IMR-90 (cell line): Measurements from ENCODE around the gene DMXL1. TPM values are rescaled to one million over a fixed set of nuclear protein-coding genes. Genes with fewer than 3 reads are reported as not detected.

Experiments used
- ATAC-seq: fragments of 200-7000 bp; cut with Tn5 transposase; 2 replicates; pipeline ENCODE4 v1.9.1; 2020; ENCODE audit warnings: low read depth, mild to moderate bottlenecking, moderate library complexity
- BruUV-seq: library from RNA; stranded (reverse); fragments of 400-500 nt; replicated peaks from 2 replicates; lab custom pipeline; 2021; lab: Mats Ljungman, UMichigan
- CTCF ChIA-PET: fragments of 300-600 bp; formaldehyde crosslinking; extraction: SDS; loops from one replicate; lab custom pipeline; 2021; ENCODE audit warnings: antibody characterized with exemption; lab: Yijun Ruan, JAX
- POLR2A ChIA-PET: fragments of 300-600 bp; sonication (Branson Sonifier 250); formaldehyde crosslinking; loops from one replicate; lab custom pipeline; 2022; ENCODE audit warnings: antibody characterized with exemption; ENCODE audit not compliant: unreplicated experiment; lab: Charles Lee
- DNase-seq: peaks from one replicate; pipeline ENCODE4 v3.0.0; 2013
- H2AFZ ChIP-seq: replicated peaks from 2 replicates; pipeline ENCODE3; 2013; ENCODE audit warnings: low read length, mild to moderate bottlenecking; ENCODE audit not compliant: poor library complexity
- H2AK5ac ChIP-seq: 2 replicates; pipeline ENCODE4 v1.6.1; 2013; ENCODE audit warnings: low read depth, low read length, inconsistent platforms
- H2AK9ac ChIP-seq: replicated peaks from 2 replicates; pipeline ENCODE3; 2013; ENCODE audit warnings: mild to moderate bottlenecking, low read depth, low read length, moderate library complexity; ENCODE audit not compliant: poor library complexity
- H2BK120ac ChIP-seq: 2 replicates; pipeline ENCODE4 v1.6.1; 2013; ENCODE audit warnings: low read depth, low read length, inconsistent platforms
- H2BK15ac ChIP-seq: 3 replicates; pipeline ENCODE4 v1.6.1; 2013; ENCODE audit warnings: low read depth, low read length, inconsistent platforms
- H2BK20ac ChIP-seq: 2 replicates; pipeline ENCODE4 v1.6.1; 2013; ENCODE audit warnings: low read depth, mild to moderate bottlenecking, inconsistent platforms, low read length, moderate library complexity
- H2BK5ac ChIP-seq: 2 replicates; pipeline ENCODE4 v1.6.1; 2013; ENCODE audit warnings: mild to moderate bottlenecking, low read depth, low read length, inconsistent platforms; ENCODE audit not compliant: poor library complexity, severe bottlenecking
- H3K14ac ChIP-seq: replicated peaks from 2 replicates; pipeline ENCODE4 v1.6.1; 2013; ENCODE audit warnings: low read depth, low read length, inconsistent platforms
- H3K18ac ChIP-seq: 2 replicates; pipeline ENCODE4 v1.6.1; 2013; ENCODE audit warnings: low read depth, low read length, control low read depth
- H3K23ac ChIP-seq: 2 replicates; pipeline ENCODE4 v1.6.1; 2013; ENCODE audit warnings: low read depth, low read length, inconsistent platforms
- H3K27ac ChIP-seq: 2 replicates; pipeline ENCODE4 v1.5.1; 2013; ENCODE audit warnings: mild to moderate bottlenecking, control low read depth, low read length; ENCODE audit not compliant: insufficient read depth
- H3K27me3 ChIP-seq: 2 replicates; pipeline ENCODE4 v1.6.1; 2013; ENCODE audit warnings: low read length; ENCODE audit not compliant: control insufficient read depth, insufficient read depth
- H3K36me3 ChIP-seq: 2 replicates; pipeline ENCODE4 v1.6.1; 2013; ENCODE audit warnings: low read length, mixed read lengths; ENCODE audit not compliant: control insufficient read depth, insufficient read depth
- H3K4ac ChIP-seq: 2 replicates; pipeline ENCODE4 v1.6.1; 2013; ENCODE audit warnings: low read depth, low read length, inconsistent platforms
- H3K4me1 ChIP-seq: 2 replicates; pipeline ENCODE4 v1.6.1; 2013; ENCODE audit warnings: low read length, mixed read lengths; ENCODE audit not compliant: control insufficient read depth, insufficient read depth
- H3K4me2 ChIP-seq: 2 replicates; pipeline ENCODE4 v1.6.1; 2013; ENCODE audit warnings: low read depth, mild to moderate bottlenecking, control low read depth, low read length, moderate library complexity
- H3K4me3 ChIP-seq: 2 replicates; pipeline ENCODE4 v1.5.1; 2013; ENCODE audit warnings: low read depth, mild to moderate bottlenecking, control low read depth, low read length, moderate library complexity; ENCODE audit not compliant: insufficient read depth
- H3K56ac ChIP-seq: 2 replicates; pipeline ENCODE4 v1.6.1; 2013; ENCODE audit warnings: low read length, inconsistent platforms; ENCODE audit not compliant: insufficient read depth; ENCODE audit errors: extremely low read depth
- H3K79me1 ChIP-seq, 2 experiments: 2 replicates each; pipeline ENCODE4 v1.6.1; 2013; ENCODE audit warnings: low read length in 2 of 2, inconsistent platforms in 1 of 2, low read depth in 1 of 2
- H3K9ac ChIP-seq: 2 replicates; pipeline ENCODE4 v1.6.1; 2013; ENCODE audit warnings: low read depth, low read length, control low read depth
- H3K9me1 ChIP-seq: 2 replicates; pipeline ENCODE4 v1.6.1; 2013; ENCODE audit warnings: low read length, inconsistent platforms; ENCODE audit not compliant: insufficient read depth
- H3K9me3 ChIP-seq: 2 replicates; pipeline ENCODE4 v1.6.1; 2013; ENCODE audit warnings: low read length; ENCODE audit not compliant: control insufficient read depth, insufficient read depth
- H4K20me1 ChIP-seq: 2 replicates; pipeline ENCODE4 v1.6.1; 2013; ENCODE audit warnings: low read length, inconsistent platforms; ENCODE audit not compliant: insufficient read depth
- H4K5ac ChIP-seq: 2 replicates; pipeline ENCODE4 v1.6.1; 2013; ENCODE audit warnings: mild to moderate bottlenecking, low read depth, low read length, control low read depth
- H4K8ac ChIP-seq, 2 experiments: 2 replicates each; pipeline ENCODE4 v1.6.1; 2013; ENCODE audit warnings: low read depth in 2 of 2, low read length in 2 of 2, control low read depth in 1 of 2, inconsistent platforms in 1 of 2
- H4K91ac ChIP-seq: 2 replicates; pipeline ENCODE4 v1.6.1; 2013; ENCODE audit warnings: low read depth, low read length, inconsistent platforms; ENCODE audit not compliant: insufficient read depth
- BHLHE40 ChIP-seq: fragments of 150-350 bp; IDR thresholded peaks from 2 replicates; pipeline ENCODE4 v1.6.1; 2016; ENCODE audit warnings: mild to moderate bottlenecking, low read depth, low read length
- CEBPB ChIP-seq: IDR thresholded peaks from 2 replicates; pipeline ENCODE4 v1.6.1; 2012; ENCODE audit warnings: low read depth, low read length, improper control_type of control experiment
- CHD1 ChIP-seq: IDR thresholded peaks from 2 replicates; pipeline ENCODE4 v1.6.1; 2012; ENCODE audit warnings: low read depth, low read length, improper control_type of control experiment
- FOS ChIP-seq: fragments of 150-350 bp; IDR thresholded peaks from 2 replicates; pipeline ENCODE4 v1.6.1; 2016; ENCODE audit warnings: low read depth, low read length
- MAFK ChIP-seq: IDR thresholded peaks from 2 replicates; pipeline ENCODE4 v1.6.1; 2012; ENCODE audit warnings: low read depth, low read length, improper control_type of control experiment
- MAZ ChIP-seq: IDR thresholded peaks from 2 replicates; pipeline ENCODE4 v1.6.1; 2012; ENCODE audit warnings: low read depth, mild to moderate bottlenecking, low read length, improper control_type of control experiment, moderate library complexity, borderline replicate concordance
- MXI1 ChIP-seq: IDR thresholded peaks from 2 replicates; pipeline ENCODE4 v1.6.1; 2012; ENCODE audit warnings: low read depth, mild to moderate bottlenecking, low read length, moderate library complexity, borderline replicate concordance
- NFE2L2 ChIP-seq: fragments of 150-350 bp; IDR thresholded peaks from 2 replicates; pipeline ENCODE4 v1.6.1; 2016; ENCODE audit warnings: low read depth, mild to moderate bottlenecking, low read length
- POLR2A ChIP-seq: IDR thresholded peaks from 2 replicates; pipeline ENCODE4 v1.6.1; 2012; ENCODE audit warnings: mild to moderate bottlenecking, low read depth, low read length
- RAD21 ChIP-seq: IDR thresholded peaks from 2 replicates; pipeline ENCODE4 v1.6.1; 2012; ENCODE audit warnings: low read length, improper control_type of control experiment
- RCOR1 ChIP-seq: IDR thresholded peaks from 2 replicates; pipeline ENCODE4 v1.6.1; 2012; ENCODE audit warnings: mild to moderate bottlenecking, low read length, improper control_type of control experiment; ENCODE audit not compliant: insufficient replicate concordance
- RFX5 ChIP-seq: IDR thresholded peaks from 2 replicates; pipeline ENCODE4 v1.8.0; 2012; ENCODE audit warnings: low read depth, mild to moderate bottlenecking, low read length, moderate library complexity
- SMC3 ChIP-seq: fragments of 150-350 bp; IDR thresholded peaks from 2 replicates; pipeline ENCODE4 v1.6.1; 2016; ENCODE audit warnings: low read depth, mild to moderate bottlenecking, antibody characterized with exemption, low read length, moderate library complexity
- WGBS, 2 experiments: methylation state at CpG; one replicate each; pipeline versions ENCODE4 v1.1.5 to v1.1.7; 2013; ENCODE audit warnings: missing lambda C conversion rate in 2 of 2; ENCODE audit not compliant: insufficient read length in 1 of 2; ENCODE audit errors: extremely low coverage in 2 of 2; 5-methylcytosine and 5-hydroxymethylcytosine counted together
- dilution Hi-C: fragments of 300-500 bp; cut with HindIII; formaldehyde crosslinking; loops from one replicate; pipeline ENCODE4 v1.14.3; 2018; ENCODE audit warnings: low sequenced_read_pairs; ENCODE audit not compliant: unreplicated experiment
- in situ Hi-C: fragments of 300-500 bp; cut with MboI; formaldehyde crosslinking; loops from 3 replicates; pipeline ENCODE4 v1.14.3; 2019; ENCODE audit warnings: low sequenced_read_pairs, inconsistent platforms, mixed read lengths
- intact Hi-C: fragments of 100-400 bp; cut with micrococcal nuclease; formaldehyde crosslinking; loops from 2 replicates; pipeline ENCODE4 v1.10.0; 2022
- polyA plus RNA-seq, 3 experiments: library from polyadenylated mRNA; depleted of rRNA; stranded (reverse); fragments of >200 nt; gene quantifications; 2 replicates each; pipeline ENCODE4 v1.2.3, GENCODE V29; 2012; ENCODE audit warnings: low replicate concordance in 1 of 3
- total RNA-seq: library from RNA; depleted of rRNA; stranded (reverse); fragments of >200 nt; gene quantifications from 2 replicates; pipeline ENCODE4 v1.2.3, GENCODE V29; 2012
- TF ChIP-seq, protein P1 (sequence below): fragments of 150-350 bp; IDR thresholded peaks from 2 replicates; pipeline ENCODE4 v1.6.1; 2016; ENCODE audit warnings: low read depth, mild to moderate bottlenecking, low read length, moderate library complexity, borderline replicate concordance
- TF ChIP-seq, protein P2 (sequence below): conservative IDR thresholded peaks from 2 replicates; pipeline ENCODE4 v1.5.1; 2012; ENCODE audit warnings: mild to moderate bottlenecking, low read depth, low read length, improper control_type of control experiment
- TF ChIP-seq, protein P3 (sequence below): fragments of 150-350 bp; IDR thresholded peaks from 2 replicates; pipeline ENCODE4 v1.6.1; 2017; ENCODE audit warnings: mild to moderate bottlenecking, antibody characterized with exemption, low read length, low read depth

The DMXL1 gene
- total and polyA plus RNA-seq, 2 of the 4 experiments (the other 2 are of a cell fraction), result 8.1 to 21.5 TPM

DNA sequence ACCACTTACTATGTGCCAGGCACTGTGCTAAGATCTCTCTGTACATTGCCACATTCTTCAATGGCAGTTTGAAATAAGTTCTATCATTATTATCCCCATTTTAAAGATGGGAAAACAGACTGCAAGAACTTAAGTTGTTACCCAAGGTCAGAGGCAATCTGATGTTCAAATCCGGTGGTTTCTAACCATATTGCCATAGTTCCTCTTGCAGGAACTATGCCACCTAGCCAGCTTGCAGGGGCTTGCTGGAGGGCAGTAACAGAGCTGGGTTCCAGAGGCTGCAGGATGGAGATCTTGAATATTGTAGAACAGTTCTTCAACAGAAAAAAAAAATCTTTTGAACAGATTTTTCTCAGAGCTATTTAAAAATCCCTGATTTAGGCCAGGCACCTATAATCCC is 213.1 kb downstream of the DMXL1 start:
- Histone ChIP-seq H4K20me1 (no peaks in the 10 kb centered on the region), H3K14ac (no peak overlapping the region), H3K56ac (no peak overlapping the region), H4K91ac (no peak overlapping the region), H3K27me3 (no peaks in the 10 kb centered on the region), H2BK15ac (no peak overlapping the region), H2AK5ac (no peak overlapping the region), H3K9me1 (peaks cover 5% of the 10 kb centered on the region; the same call in 1 of the 2 replicates), H2AFZ (no peak overlapping the region), H3K18ac (no peak overlapping the region), H3K9ac (no peak overlapping the region), H3K4me1 (peaks cover 4% of the 10 kb centered on the region; the same call in 1 of the 2 replicates), H3K9me3 (no peaks in the 10 kb centered on the region), H3K23ac (no peak overlapping the region), H3K79me1 (peaks cover 19% of the 10 kb centered on the region in 2 experiments), H3K27ac (no peak overlapping the region), H3K4ac (no peak overlapping the region), H2AK9ac (no peak overlapping the region), H3K36me3 (0 out of 2 replicates have a peak, but pooled peaks cover 2% of the 10 kb centered on the region), H2BK120ac (no peak overlapping the region), H3K4me3 (no peak overlapping the region), H3K4me2 (no peak overlapping the region), H2BK20ac (no peak overlapping the region), H4K5ac (no peak overlapping the region), H4K8ac (no peak overlapping the region), H2BK5ac (no peak overlapping the region)
- ChIA-PET POLR2A (no interaction called here), CTCF (no interaction called here)
- ATAC-seq, result no peak
- no TSS peak for BruUV-seq
- no peak for TF ChIP-seq FOS
- no peak for TF ChIP-seq POLR2A
- TF ChIP-seq RAD21, result no peak
- TF ChIP-seq MAFK, result no peak
- TF ChIP-seq, protein P1, sequence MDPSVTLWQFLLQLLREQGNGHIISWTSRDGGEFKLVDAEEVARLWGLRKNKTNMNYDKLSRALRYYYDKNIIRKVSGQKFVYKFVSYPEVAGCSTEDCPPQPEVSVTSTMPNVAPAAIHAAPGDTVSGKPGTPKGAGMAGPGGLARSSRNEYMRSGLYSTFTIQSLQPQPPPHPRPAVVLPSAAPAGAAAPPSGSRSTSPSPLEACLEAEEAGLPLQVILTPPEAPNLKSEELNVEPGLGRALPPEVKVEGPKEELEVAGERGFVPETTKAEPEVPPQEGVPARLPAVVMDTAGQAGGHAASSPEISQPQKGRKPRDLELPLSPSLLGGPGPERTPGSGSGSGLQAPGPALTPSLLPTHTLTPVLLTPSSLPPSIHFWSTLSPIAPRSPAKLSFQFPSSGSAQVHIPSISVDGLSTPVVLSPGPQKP, result no peak
- TF ChIP-seq BHLHE40, result no peak
- no peak for TF ChIP-seq RCOR1
- TF ChIP-seq SMC3, result no peak
- no peak for TF ChIP-seq MAZ
- TF ChIP-seq CEBPB, result no peak
- no peak for TF ChIP-seq NFE2L2
- no peak for TF ChIP-seq CHD1
- TF ChIP-seq, protein P2, sequence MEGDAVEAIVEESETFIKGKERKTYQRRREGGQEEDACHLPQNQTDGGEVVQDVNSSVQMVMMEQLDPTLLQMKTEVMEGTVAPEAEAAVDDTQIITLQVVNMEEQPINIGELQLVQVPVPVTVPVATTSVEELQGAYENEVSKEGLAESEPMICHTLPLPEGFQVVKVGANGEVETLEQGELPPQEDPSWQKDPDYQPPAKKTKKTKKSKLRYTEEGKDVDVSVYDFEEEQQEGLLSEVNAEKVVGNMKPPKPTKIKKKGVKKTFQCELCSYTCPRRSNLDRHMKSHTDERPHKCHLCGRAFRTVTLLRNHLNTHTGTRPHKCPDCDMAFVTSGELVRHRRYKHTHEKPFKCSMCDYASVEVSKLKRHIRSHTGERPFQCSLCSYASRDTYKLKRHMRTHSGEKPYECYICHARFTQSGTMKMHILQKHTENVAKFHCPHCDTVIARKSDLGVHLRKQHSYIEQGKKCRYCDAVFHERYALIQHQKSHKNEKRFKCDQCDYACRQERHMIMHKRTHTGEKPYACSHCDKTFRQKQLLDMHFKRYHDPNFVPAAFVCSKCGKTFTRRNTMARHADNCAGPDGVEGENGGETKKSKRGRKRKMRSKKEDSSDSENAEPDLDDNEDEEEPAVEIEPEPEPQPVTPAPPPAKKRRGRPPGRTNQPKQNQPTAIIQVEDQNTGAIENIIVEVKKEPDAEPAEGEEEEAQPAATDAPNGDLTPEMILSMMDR, result no peak
- TF ChIP-seq, protein P3, sequence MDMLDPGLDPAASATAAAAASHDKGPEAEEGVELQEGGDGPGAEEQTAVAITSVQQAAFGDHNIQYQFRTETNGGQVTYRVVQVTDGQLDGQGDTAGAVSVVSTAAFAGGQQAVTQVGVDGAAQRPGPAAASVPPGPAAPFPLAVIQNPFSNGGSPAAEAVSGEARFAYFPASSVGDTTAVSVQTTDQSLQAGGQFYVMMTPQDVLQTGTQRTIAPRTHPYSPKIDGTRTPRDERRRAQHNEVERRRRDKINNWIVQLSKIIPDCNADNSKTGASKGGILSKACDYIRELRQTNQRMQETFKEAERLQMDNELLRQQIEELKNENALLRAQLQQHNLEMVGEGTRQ, result no peak
- no peak for TF ChIP-seq MXI1
- no peak for TF ChIP-seq RFX5
- in situ Hi-C loops (no loop called here), intact Hi-C loops (no loop called here), dilution Hi-C loops (no loop called here)
- no CpG with 5 or more reads among the region's 1 CpG for WGBS, 2 experiments
- no peak for DNase-seq
